Measurements from ENCODE around the gene MAP1LC3B.

DNA sequence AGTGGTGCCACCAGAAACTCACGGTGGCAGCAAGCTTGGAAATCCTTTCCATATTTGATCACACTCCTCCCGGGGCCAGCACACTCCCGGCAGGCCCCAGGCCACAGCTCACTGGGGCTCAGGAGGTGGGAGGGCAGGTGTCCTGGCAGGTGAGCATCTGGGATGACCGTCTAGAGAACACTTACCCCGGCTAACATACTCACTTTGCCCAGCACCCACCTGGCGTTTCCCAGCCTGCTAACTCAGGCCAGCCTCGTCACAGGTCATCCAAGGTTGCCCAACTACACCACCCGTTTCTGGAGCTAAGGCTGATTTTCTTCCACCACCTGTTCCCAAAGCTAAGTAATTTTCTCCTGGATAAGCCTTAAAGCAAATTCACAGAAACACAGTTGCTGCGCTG is 33.4 kb upstream of the MAP1LC3B start:
- no peak for TF ChIP-seq EZH2phosphoT487 (IDR thresholded peaks at IDR 0.05; ENCODE audit: insufficient read depth, low read depth)
- TF ChIP-seq EZH2 (IDR thresholded peaks at IDR 0.05; ENCODE audit: insufficient read depth, poor library complexity, severe bottlenecking) = no peak

Measured in GM23248 (cell line).